Neural crest cell (in vitro differentiated cells): ENCODE data around the gene NEURL2. TPM values are rescaled to one million over a fixed set of nuclear protein-coding genes. Genes with fewer than 3 reads are reported as not detected.

ENCODE experiments used
- DNase-seq: peaks from one replicate; pipeline ENCODE4 v3.0.0; 2021; ENCODE audit warnings: low read depth, mixed read lengths, low spot score
- H3K27ac Mint-ChIP-seq: one replicate; pipeline ENCODE4 v1.8.0; 2021; ENCODE audit warnings: mild to moderate bottlenecking, mixed read lengths; ENCODE audit not compliant: unreplicated experiment
- H3K27me3 Mint-ChIP-seq: 2 replicates; pipeline ENCODE4 v1.8.0; 2021; ENCODE audit warnings: low read depth, mild to moderate bottlenecking, mixed read lengths
- H3K36me3 Mint-ChIP-seq: 2 replicates; pipeline ENCODE4 v1.8.0; 2021; ENCODE audit warnings: low read depth, mild to moderate bottlenecking, mixed read lengths
- H3K4me1 Mint-ChIP-seq: 2 replicates; pipeline ENCODE4 v1.8.0; 2021; ENCODE audit warnings: mixed read lengths
- H3K4me3 Mint-ChIP-seq: one replicate; pipeline ENCODE4 v1.8.0; 2021; ENCODE audit warnings: mild to moderate bottlenecking, mixed read lengths
- H3K9me3 Mint-ChIP-seq: 2 replicates; pipeline ENCODE4 v1.8.0; 2021; ENCODE audit warnings: mixed read lengths
- long read RNA-seq: library from polyadenylated mRNA; unstranded; transcript quantifications from one replicate; pipeline ENCODE4 v2.0.0, GENCODE V29; 2020
- total RNA-seq: library from RNA; stranded (reverse); gene quantifications from 2 replicates; pipeline ENCODE4 v1.2.1, GENCODE V29; 2021
- TF ChIP-seq, protein P1 (sequence below): fragments of 200-600 bp; sonication (generic); conservative IDR thresholded peaks from 2 replicates; pipeline ENCODE4 v1.5.0; 2021; ENCODE audit warnings: antibody characterized with exemption, mild to moderate bottlenecking

NEURL2 gene, protein sequence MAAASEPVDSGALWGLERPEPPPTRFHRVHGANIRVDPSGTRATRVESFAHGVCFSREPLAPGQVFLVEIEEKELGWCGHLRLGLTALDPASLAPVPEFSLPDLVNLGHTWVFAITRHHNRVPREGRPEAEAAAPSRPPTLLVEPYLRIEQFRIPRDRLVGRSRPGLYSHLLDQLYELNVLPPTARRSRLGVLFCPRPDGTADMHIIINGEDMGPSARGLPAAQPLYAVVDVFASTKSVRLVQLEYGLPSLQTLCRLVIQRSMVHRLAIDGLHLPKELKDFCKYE
- 3.3 and 3.5 TPM in 2 replicates for total RNA-seq
- long read RNA-seq, partial matches to known transcripts = 0 of 1 reads
- long read RNA-seq, other reads (novel, unspliced or antisense) = 0 of 1 reads

DNA sequence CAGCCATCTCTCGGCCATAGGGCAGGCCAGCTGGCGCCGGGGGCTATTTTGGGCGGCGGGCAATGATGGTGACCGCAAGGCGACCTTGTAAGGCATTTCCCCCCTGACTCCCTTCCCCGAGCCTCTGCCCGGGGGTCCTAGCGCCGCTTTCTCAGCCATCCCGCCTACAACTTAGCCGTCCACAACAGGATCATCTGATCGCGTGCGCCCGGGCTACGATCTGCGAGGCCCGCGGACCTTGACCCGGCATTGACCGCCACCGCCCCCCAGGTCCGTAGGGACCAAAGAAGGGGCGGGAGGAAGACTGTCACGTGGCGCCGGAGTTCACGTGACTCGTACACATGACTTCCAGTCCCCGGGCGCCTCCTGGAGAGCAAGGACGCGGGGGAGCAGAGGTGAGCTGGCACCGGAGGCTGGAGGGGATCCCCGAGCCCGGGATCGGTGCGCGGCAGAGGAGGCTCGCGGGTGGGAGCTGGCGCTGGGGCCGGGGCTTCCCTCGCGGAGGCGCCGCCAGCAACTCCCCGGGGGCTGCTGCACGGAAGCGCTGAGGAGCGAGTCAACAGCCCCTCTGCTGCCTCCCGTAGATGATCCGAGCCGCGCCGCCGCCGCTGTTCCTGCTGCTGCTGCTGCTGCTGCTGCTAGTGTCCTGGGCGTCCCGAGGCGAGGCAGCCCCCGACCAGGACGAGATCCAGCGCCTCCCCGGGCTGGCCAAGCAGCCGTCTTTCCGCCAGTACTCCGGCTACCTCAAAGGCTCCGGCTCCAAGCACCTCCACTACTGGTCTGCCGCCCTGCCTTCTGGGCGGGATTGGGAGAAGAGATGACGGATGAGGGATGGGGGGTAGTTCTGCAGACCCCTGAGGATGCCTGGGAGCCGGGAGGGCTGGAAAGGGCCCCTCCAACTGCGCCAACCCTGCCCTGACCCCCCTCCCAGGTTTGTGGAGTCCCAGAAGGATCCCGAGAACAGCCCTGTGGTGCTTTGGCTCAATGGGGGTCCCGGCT lies at the start of gene NEURL2, which contains the start of gene CTSA:
TSS of gene NEURL2 (minus strand) at position 224 of the 999 bp plus-strand sequence. CDS start at position 7, 217 bp downstream.
TSS of gene CTSA (plus strand) at position 351 of the 999 bp plus-strand sequence. CDS start at position 585, 234 bp downstream.
- Mint-ChIP-seq H3K36me3 (no peaks in the 10 kb centered on the region), H3K4me1 (peaks cover 24% of the 10 kb centered on the region), H3K9me3 (no peaks in the 10 kb centered on the region), H3K27ac (peak within 1 kb of the TSS; percentile 92), H3K27me3 (peaks cover 14% of the 10 kb centered on the region), H3K4me3 (peak within 1 kb of the TSS; percentile 97)
- TF ChIP-seq, protein P1, sequence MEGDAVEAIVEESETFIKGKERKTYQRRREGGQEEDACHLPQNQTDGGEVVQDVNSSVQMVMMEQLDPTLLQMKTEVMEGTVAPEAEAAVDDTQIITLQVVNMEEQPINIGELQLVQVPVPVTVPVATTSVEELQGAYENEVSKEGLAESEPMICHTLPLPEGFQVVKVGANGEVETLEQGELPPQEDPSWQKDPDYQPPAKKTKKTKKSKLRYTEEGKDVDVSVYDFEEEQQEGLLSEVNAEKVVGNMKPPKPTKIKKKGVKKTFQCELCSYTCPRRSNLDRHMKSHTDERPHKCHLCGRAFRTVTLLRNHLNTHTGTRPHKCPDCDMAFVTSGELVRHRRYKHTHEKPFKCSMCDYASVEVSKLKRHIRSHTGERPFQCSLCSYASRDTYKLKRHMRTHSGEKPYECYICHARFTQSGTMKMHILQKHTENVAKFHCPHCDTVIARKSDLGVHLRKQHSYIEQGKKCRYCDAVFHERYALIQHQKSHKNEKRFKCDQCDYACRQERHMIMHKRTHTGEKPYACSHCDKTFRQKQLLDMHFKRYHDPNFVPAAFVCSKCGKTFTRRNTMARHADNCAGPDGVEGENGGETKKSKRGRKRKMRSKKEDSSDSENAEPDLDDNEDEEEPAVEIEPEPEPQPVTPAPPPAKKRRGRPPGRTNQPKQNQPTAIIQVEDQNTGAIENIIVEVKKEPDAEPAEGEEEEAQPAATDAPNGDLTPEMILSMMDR = no peak
- peak; percentile 83 for DNase-seq

DNA sequence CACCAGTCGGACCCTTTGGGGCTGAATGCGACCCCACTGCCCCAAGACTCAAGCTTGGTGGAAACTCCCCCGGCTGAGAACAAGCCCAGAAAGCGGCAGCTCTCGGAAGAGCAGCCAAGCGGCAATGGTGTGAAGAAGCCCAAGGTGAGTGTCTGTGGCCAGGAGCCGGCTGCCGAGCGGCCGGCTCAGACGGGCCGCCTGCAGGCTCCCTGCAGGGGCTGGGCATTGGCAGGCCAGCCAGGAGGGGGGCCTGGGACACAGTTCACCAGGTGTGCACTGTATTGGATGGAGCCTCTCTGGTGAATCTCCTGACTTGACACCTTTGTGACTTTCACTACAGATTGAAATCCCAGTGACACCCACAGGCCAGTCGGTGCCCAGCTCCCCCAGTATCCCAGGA lies 49.5 kb upstream of the NEURL2 start:
- Mint-ChIP-seq H3K9me3 (no peaks in the 10 kb centered on the region), H3K36me3 (peaks cover 12% of the 10 kb centered on the region), H3K4me3 (no peak overlapping the region), H3K27me3 (no peaks in the 10 kb centered on the region), H3K4me1 (peaks cover 12% of the 10 kb centered on the region), H3K27ac (no peak overlapping the region)
- TF ChIP-seq, protein P1 = no peak
- no peak for DNase-seq

DNA sequence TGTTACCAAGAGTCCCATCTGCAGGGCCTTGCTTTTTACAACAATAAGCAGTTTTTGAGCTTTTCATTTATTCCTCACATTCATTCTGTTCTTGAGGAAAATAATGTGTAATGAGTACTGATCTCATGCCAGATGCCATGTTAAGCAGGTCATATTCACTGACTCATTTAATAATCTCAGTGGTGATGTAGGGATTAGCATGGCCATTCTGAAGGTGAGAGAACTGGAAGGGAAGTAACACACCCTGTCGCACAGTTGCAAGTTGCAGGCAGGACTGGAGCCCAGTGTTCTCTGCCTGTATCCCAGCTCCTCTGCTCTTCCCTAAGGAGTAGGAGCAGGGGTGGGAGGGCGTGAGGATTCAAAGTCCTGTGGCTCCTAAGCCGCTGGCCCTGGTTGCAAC lies 49.0 kb upstream of the NEURL2 start:
- Mint-ChIP-seq H3K27me3 (no peaks in the 10 kb centered on the region), H3K36me3 (peaks cover 12% of the 10 kb centered on the region), H3K4me1 (peaks cover 16% of the 10 kb centered on the region), H3K4me3 (peak overlapping the region; percentile 52), H3K9me3 (no peaks in the 10 kb centered on the region), H3K27ac (no peak overlapping the region)
- no peak for DNase-seq
- TF ChIP-seq, protein P1 = no peak

DNA sequence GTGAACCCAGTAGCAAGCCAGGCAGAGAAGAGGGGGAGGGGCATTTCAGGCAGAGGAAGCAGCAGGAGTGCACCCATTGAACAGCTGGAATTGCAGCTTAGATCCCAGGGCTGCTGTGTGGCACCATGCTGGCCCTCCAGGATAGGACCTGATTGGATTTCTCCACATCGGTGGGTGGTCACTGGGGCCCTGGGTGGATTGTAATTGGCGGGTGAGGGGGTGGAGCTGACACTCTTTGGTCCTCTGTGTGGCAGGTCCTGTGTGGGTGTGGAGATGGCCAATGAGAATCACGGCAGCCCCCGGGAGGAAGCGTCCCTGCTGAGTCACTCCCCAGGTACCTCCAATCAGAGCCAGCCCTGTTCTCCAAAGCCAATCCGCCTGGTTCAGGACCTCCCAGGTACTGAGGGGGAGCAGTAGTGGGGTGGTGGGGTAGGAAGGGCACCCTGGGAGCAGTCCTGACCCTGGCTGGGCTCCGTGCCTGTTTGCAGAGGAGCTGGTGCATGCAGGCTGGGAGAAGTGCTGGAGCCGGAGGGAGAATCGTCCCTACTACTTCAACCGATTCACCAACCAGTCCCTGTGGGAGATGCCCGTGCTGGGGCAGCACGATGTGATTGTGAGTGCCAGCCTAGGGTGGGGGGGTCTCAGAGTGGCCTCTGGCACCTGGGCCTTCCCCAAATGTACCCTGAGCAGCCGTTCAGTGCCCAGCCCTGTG lies 47.9 kb upstream of the NEURL2 start:
- H3K27me3 Mint-ChIP-seq = peaks cover 5% of the 10 kb centered on the region
- peaks cover 8% of the 10 kb centered on the region for H3K36me3 Mint-ChIP-seq
- no peak overlapping the region for H3K4me3 Mint-ChIP-seq
- H3K9me3 Mint-ChIP-seq = no peaks in the 10 kb centered on the region
- peaks cover 22% of the 10 kb centered on the region for H3K4me1 Mint-ChIP-seq
- TF ChIP-seq, protein P1 = no peak
- DNase-seq = no peak
- H3K27ac Mint-ChIP-seq = no peak overlapping the region

DNA sequence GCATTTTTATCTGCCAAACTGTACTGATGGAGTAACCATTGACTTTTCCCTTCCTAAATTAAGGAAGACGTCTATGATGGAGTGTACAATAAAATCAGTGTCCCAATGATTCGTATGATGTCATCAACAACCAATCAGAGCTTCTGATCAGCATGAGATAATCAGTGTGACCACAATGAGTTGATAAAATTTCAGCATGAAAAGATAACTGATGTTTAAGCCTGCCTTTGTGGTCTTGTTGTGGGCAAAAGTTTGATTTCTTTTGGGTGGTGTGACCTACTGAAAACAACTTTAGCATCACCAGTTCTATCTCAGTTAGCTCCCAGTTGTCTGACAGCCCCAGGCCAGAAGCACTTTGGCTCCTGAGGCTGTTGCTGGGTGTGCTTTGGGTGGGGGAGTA lies 46.8 kb upstream of the NEURL2 start:
- H3K4me1 Mint-ChIP-seq = peaks cover 31% of the 10 kb centered on the region
- H3K9me3 Mint-ChIP-seq = no peaks in the 10 kb centered on the region
- TF ChIP-seq, protein P1 = no peak
- H3K27ac Mint-ChIP-seq = no peak overlapping the region
- H3K27me3 Mint-ChIP-seq = peaks cover 7% of the 10 kb centered on the region
- DNase-seq = no peak
- H3K4me3 Mint-ChIP-seq = peak overlapping the region; percentile 57
- peaks cover 8% of the 10 kb centered on the region for H3K36me3 Mint-ChIP-seq
